Measurements from ENCODE around the gene CTTNBP2. TPM values are rescaled to one million over a fixed set of nuclear protein-coding genes. Genes with fewer than 3 reads are reported as not detected.

CTTNBP2 gene
- polyA plus RNA-seq, 1 donor from 2014 or later = 53.5 TPM

- Histone ChIP-seq H2AFZ (ENCODE audit: low read depth, low read length) (no peak overlapping the region), H3K27me3 (ENCODE audit: insufficient read depth, low read depth, low read length) (no peaks in the 10 kb centered on the region), H3K79me2 (replicated peaks; ENCODE audit: insufficient read depth, low read length) (no peaks in the 10 kb centered on the region), H4K20me1 (ENCODE audit: insufficient read depth) (no peaks in the 10 kb centered on the region), H3F3A (ENCODE audit: insufficient read depth, low read length, poor library complexity, severe bottlenecking) (peaks cover 3% of the 10 kb centered on the region), H3K9me2 (ENCODE audit: insufficient read depth, low read length) (no peaks in the 10 kb centered on the region), H3K4me3 (ENCODE audit: low read length) (no peak overlapping the region), H3K36me3 (ENCODE audit: insufficient read depth, low read length) (no peaks in the 10 kb centered on the region), H3K9ac (ENCODE audit: low read length) (no peak overlapping the region), H3K4me2 (ENCODE audit: low read length) (no peak overlapping the region), H3K9me3 (ENCODE audit: low read length) (no peaks in the 10 kb centered on the region), H3K27ac (ENCODE audit: low read length) (peak overlapping the region; percentile 72)
- TF ChIP-seq EZH2 (IDR thresholded peaks at IDR 0.05; ENCODE audit: borderline replicate concordance, insufficient read depth, low read length, poor library complexity, severe bottlenecking) (no peak), TAF1 (IDR thresholded peaks at IDR 0.05; ENCODE audit: low read depth) (no peak), POLR2AphosphoS5 (IDR thresholded peaks at IDR 0.05) (no peak), CTCF (IDR thresholded peaks at IDR 0.05; ENCODE audit: poor library complexity, severe bottlenecking) (no peak), MXI1 (conservative IDR thresholded peaks at IDR 0.05; ENCODE audit: poor library complexity, severe bottlenecking) (no peak), EP300 (conservative IDR thresholded peaks at IDR 0.05; ENCODE audit: poor library complexity, severe bottlenecking) (no peak), RAD21 (conservative IDR thresholded peaks at IDR 0.05) (no peak), SMC3 (conservative IDR thresholded peaks at IDR 0.05; ENCODE audit: poor library complexity) (no peak)
- TF ChIP-seq, protein P1, sequence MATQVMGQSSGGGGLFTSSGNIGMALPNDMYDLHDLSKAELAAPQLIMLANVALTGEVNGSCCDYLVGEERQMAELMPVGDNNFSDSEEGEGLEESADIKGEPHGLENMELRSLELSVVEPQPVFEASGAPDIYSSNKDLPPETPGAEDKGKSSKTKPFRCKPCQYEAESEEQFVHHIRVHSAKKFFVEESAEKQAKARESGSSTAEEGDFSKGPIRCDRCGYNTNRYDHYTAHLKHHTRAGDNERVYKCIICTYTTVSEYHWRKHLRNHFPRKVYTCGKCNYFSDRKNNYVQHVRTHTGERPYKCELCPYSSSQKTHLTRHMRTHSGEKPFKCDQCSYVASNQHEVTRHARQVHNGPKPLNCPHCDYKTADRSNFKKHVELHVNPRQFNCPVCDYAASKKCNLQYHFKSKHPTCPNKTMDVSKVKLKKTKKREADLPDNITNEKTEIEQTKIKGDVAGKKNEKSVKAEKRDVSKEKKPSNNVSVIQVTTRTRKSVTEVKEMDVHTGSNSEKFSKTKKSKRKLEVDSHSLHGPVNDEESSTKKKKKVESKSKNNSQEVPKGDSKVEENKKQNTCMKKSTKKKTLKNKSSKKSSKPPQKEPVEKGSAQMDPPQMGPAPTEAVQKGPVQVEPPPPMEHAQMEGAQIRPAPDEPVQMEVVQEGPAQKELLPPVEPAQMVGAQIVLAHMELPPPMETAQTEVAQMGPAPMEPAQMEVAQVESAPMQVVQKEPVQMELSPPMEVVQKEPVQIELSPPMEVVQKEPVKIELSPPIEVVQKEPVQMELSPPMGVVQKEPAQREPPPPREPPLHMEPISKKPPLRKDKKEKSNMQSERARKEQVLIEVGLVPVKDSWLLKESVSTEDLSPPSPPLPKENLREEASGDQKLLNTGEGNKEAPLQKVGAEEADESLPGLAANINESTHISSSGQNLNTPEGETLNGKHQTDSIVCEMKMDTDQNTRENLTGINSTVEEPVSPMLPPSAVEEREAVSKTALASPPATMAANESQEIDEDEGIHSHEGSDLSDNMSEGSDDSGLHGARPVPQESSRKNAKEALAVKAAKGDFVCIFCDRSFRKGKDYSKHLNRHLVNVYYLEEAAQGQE (IDR thresholded peaks at IDR 0.05; ENCODE audit: borderline replicate concordance) = no peak
These were observed 65.6 kb downstream of the CTTNBP2 start for GRCh38 chr7:117807676-117808075.

DNA sequence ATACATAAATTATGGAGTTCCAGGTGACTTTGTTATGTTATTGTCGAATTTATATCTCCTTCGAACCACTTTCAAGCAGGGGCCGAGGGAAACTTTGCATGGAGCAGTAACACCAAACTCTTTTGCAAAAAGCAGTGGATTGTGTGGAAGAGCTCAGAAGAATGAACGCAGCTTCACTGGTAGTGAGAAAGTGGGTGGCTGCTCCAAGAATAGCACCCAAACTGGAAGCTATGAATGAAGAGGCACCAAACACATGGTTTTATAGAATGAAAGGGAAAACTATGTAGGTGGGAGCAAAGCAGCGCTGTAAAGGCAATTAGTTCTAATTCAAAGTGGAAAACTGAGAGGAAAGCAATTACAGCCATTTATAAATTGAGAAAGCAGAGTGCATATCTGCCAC is 67.2 kb downstream of the CTTNBP2 start:
- H4K20me1 ChIP-seq (ENCODE audit: insufficient read depth) = no peaks in the 10 kb centered on the region
- no peak overlapping the region for H3K4me3 ChIP-seq (ENCODE audit: low read length)
- H3K36me3 ChIP-seq (ENCODE audit: insufficient read depth, low read length) = no peaks in the 10 kb centered on the region
- H3F3A ChIP-seq (ENCODE audit: insufficient read depth, low read length, poor library complexity, severe bottlenecking) = peaks cover 3% of the 10 kb centered on the region
- H3K27me3 ChIP-seq (ENCODE audit: insufficient read depth, low read depth, low read length) = no peaks in the 10 kb centered on the region
- no peak overlapping the region for H3K4me2 ChIP-seq (ENCODE audit: low read length)
- H3K27ac ChIP-seq (ENCODE audit: low read length) = no peak overlapping the region
- H3K9ac ChIP-seq (ENCODE audit: low read length) = no peak overlapping the region
- no peaks in the 10 kb centered on the region for H3K79me2 ChIP-seq (replicated peaks; ENCODE audit: insufficient read depth, low read length)
- TF ChIP-seq, protein P1 (IDR thresholded peaks at IDR 0.05; ENCODE audit: borderline replicate concordance) = no peak
- TF ChIP-seq RAD21 (conservative IDR thresholded peaks at IDR 0.05) = no peak
- TF ChIP-seq TAF1 (IDR thresholded peaks at IDR 0.05; ENCODE audit: low read depth) = no peak
- TF ChIP-seq CTCF (IDR thresholded peaks at IDR 0.05; ENCODE audit: poor library complexity, severe bottlenecking) = no peak
- TF ChIP-seq POLR2AphosphoS5 (IDR thresholded peaks at IDR 0.05) = no peak
- no peak for TF ChIP-seq SMC3 (conservative IDR thresholded peaks at IDR 0.05; ENCODE audit: poor library complexity)
- TF ChIP-seq EP300 (conservative IDR thresholded peaks at IDR 0.05; ENCODE audit: poor library complexity, severe bottlenecking) = no peak
- TF ChIP-seq MXI1 (conservative IDR thresholded peaks at IDR 0.05; ENCODE audit: poor library complexity, severe bottlenecking) = no peak
- TF ChIP-seq EZH2 (IDR thresholded peaks at IDR 0.05; ENCODE audit: borderline replicate concordance, insufficient read depth, low read length, poor library complexity, severe bottlenecking) = no peak
- no peaks in the 10 kb centered on the region for H3K9me3 ChIP-seq (ENCODE audit: low read length)
- H2AFZ ChIP-seq (ENCODE audit: low read depth, low read length) = no peak overlapping the region
- H3K9me2 ChIP-seq (ENCODE audit: insufficient read depth, low read length) = no peaks in the 10 kb centered on the region
